HepG2 (cell line): Measurements from ENCODE around the gene CLDN9. TPM values are rescaled to one million over a fixed set of nuclear protein-coding genes. Genes with fewer than 3 reads are reported as not detected.

Experiments used
- ATAC-seq: fragments of 200-7000 bp; cut with Tn5 transposase; 3 replicates; pipeline ENCODE4 v1.9.1; 2020; ENCODE audit warnings: mild to moderate bottlenecking, moderate library complexity
- BruUV-seq: library from RNA; stranded (reverse); fragments of 400-500 nt; replicated peaks from 2 replicates; lab custom pipeline; 2021; lab: Mats Ljungman, UMichigan
- CTCF ChIA-PET: fragments of 300-600 bp; formaldehyde crosslinking; extraction: SDS; loops from one replicate; lab custom pipeline; 2021; ENCODE audit warnings: low total read pairs, inconsistent platforms, low intra/inter-chr PET ratio; lab: Yijun Ruan, JAX
- POLR2A ChIA-PET: fragments of 350-600 bp; sonication (Branson Sonifier 250); formaldehyde crosslinking; loops from one replicate; lab custom pipeline; 2020; ENCODE audit warnings: antibody characterized with exemption, inconsistent platforms; lab: Yijun Ruan, JAX
- DNase-seq: peaks from one replicate; pipeline ENCODE4 v3.0.0-alpha.2; 2015; ENCODE audit warnings: low spot score
- FAIRE-seq: peaks from 3 replicates; lab custom pipeline; 2011; peaks lifted over from hg19 to GRCh38; lab: Jason Lieb, UNC
- H2AFZ ChIP-seq: one replicate; pipeline ENCODE4 v1.6.1; 2011; ENCODE audit warnings: low read length, inconsistent platforms
- H3K27ac ChIP-seq: fragments of 300-600 bp; 3 replicates; pipeline ENCODE4 v1.8.0; 2011; ENCODE audit warnings: mixed run types, mild to moderate bottlenecking, mixed read lengths, low read length, inconsistent platforms; ENCODE audit not compliant: insufficient read depth; ENCODE audit errors: extremely low read length
- H3K27me3 ChIP-seq, 2 experiments: fragments of 200-600 bp in 1 of 2; 2 replicates in 1 of 2; 3 replicates in 1 of 2; pipeline versions ENCODE4 v1.6.0 to v1.8.0; 2011; ENCODE audit warnings: low read length in 2 of 2, mild to moderate bottlenecking in 2 of 2, moderate library complexity in 2 of 2, inconsistent platforms in 1 of 2; ENCODE audit not compliant: insufficient read depth in 2 of 2, control insufficient read depth in 1 of 2
- H3K36me3 ChIP-seq, 2 experiments: fragments of 200-600 bp in 1 of 2; replicated peaks in 1 of 2; 2 replicates in 1 of 2; 3 replicates in 1 of 2; pipeline versions ENCODE4 v1.5.1 to v1.8.0; 2011; ENCODE audit warnings: low read length in 2 of 2, inconsistent platforms in 1 of 2; ENCODE audit not compliant: insufficient read depth in 2 of 2, control insufficient read depth in 1 of 2
- H3K4me1 ChIP-seq: 2 replicates; pipeline ENCODE4 v1.5.1; 2012; ENCODE audit warnings: low read length, inconsistent platforms; ENCODE audit not compliant: insufficient read depth
- H3K4me2 ChIP-seq: 2 replicates; pipeline ENCODE4 v1.6.0; 2011; ENCODE audit warnings: low read depth, low read length, inconsistent platforms
- H3K4me3 ChIP-seq, 3 experiments: fragments of 200-600 bp in 1 of 3; sonication (generic), shearing (Covaris generic) in 1 of 3; replicated peaks in 1 of 3; 2 replicates each; pipeline ENCODE4 v1.5.1; 2011 to 2016; ENCODE audit warnings: low read length in 3 of 3, inconsistent platforms in 2 of 3, low read depth in 2 of 3, mild to moderate bottlenecking in 2 of 3, control low read depth in 1 of 3, mixed read lengths in 1 of 3; ENCODE audit not compliant: insufficient read depth in 1 of 3
- H3K79me2 ChIP-seq: one replicate; pipeline ENCODE4 v1.6.1; 2011; ENCODE audit warnings: low read length, inconsistent platforms; ENCODE audit not compliant: insufficient read depth
- H3K9ac ChIP-seq: 2 replicates; pipeline ENCODE4 v1.6.0; 2011; ENCODE audit warnings: mild to moderate bottlenecking, low read depth, low read length, inconsistent platforms; ENCODE audit not compliant: insufficient read depth
- H3K9me3 ChIP-seq: 2 replicates; pipeline ENCODE4 v1.5.1; 2012; ENCODE audit warnings: mild to moderate bottlenecking, low read length
- H4K20me1 ChIP-seq: 2 replicates; pipeline ENCODE4 v1.6.0; 2011; ENCODE audit warnings: inconsistent platforms, mild to moderate bottlenecking, low read length, moderate library complexity; ENCODE audit not compliant: insufficient read depth
- ERF ChIP-seq: IDR thresholded peaks from 2 replicates; pipeline ENCODE4 v1.6.1; 2018; ENCODE audit warnings: missing biosample characterization, missing genetic modification reagents
- FOXP4 ChIP-seq: sonication (generic); formaldehyde crosslinking; IDR thresholded peaks from 2 replicates; pipeline ENCODE4 v1.4.0; 2020; ENCODE audit warnings: missing genetic modification reagents
- HOXA3 ChIP-seq: sonication (generic); formaldehyde crosslinking; IDR thresholded peaks from 2 replicates; pipeline ENCODE4 v1.5.0; 2020; ENCODE audit warnings: missing genetic modification reagents
- KAT2B ChIP-seq: fragments of 150-350 bp; IDR thresholded peaks from 2 replicates; pipeline ENCODE4 v1.6.1; 2014; ENCODE audit warnings: low read depth, low read length, borderline replicate concordance
- MAFF ChIP-seq: IDR thresholded peaks from 2 replicates; pipeline ENCODE4 v1.6.1; 2011; ENCODE audit warnings: low read depth, low read length, improper control_type of control experiment
- MATR3 ChIP-seq: sonication (generic); formaldehyde crosslinking; IDR thresholded peaks from 2 replicates; pipeline ENCODE4 v1.4.0; 2020; ENCODE audit warnings: missing genetic modification reagents
- NFKB2 ChIP-seq: sonication (generic); formaldehyde crosslinking; IDR thresholded peaks from 2 replicates; pipeline ENCODE4 v1.4.0; 2020; ENCODE audit warnings: missing genetic modification reagents, borderline replicate concordance
- NRL ChIP-seq: sonication (generic); formaldehyde crosslinking; IDR thresholded peaks from 2 replicates; pipeline ENCODE4 v1.5.0; 2020; ENCODE audit warnings: missing genetic modification reagents, mild to moderate bottlenecking, moderate library complexity, borderline replicate concordance
- RFXAP ChIP-seq: sonication (generic); formaldehyde crosslinking; IDR thresholded peaks from 2 replicates; pipeline ENCODE4 v1.4.0; 2020; ENCODE audit warnings: missing genetic modification reagents, borderline replicate concordance
- SALL1 ChIP-seq: sonication (generic); formaldehyde crosslinking; IDR thresholded peaks from 2 replicates; pipeline ENCODE4 v1.8.0; 2022; ENCODE audit warnings: mild to moderate bottlenecking, missing genetic modification reagents
- TAF15 ChIP-seq: fragments of 200-400 bp; formaldehyde crosslinking; IDR thresholded peaks from one replicate; pipeline ENCODE4 v1.6.1; 2018; ENCODE audit warnings: mild to moderate bottlenecking, low read depth, low read length; ENCODE audit not compliant: poor library complexity, severe bottlenecking
- TMF1 ChIP-seq: sonication (generic); formaldehyde crosslinking; IDR thresholded peaks from 2 replicates; pipeline ENCODE4 v1.8.1; 2022; ENCODE audit warnings: low read depth, missing genetic modification reagents
- ZNF296 ChIP-seq: sonication (generic); formaldehyde crosslinking; conservative IDR thresholded peaks from 2 replicates; pipeline ENCODE4 v1.5.0; 2020; ENCODE audit warnings: mild to moderate bottlenecking, missing genetic modification reagents
- ZNF512B ChIP-seq: sonication (generic); formaldehyde crosslinking; IDR thresholded peaks from 2 replicates; pipeline ENCODE4 v1.5.1; 2020; ENCODE audit warnings: missing genetic modification reagents, mild to moderate bottlenecking, borderline replicate concordance
- ZNF563 ChIP-seq: sonication (generic); formaldehyde crosslinking; IDR thresholded peaks from 2 replicates; pipeline ENCODE4 v1.8.0; 2022; ENCODE audit warnings: mild to moderate bottlenecking, moderate library complexity, missing genetic modification reagents
- ZSCAN30 ChIP-seq: sonication (generic); formaldehyde crosslinking; IDR thresholded peaks from 2 replicates; pipeline ENCODE4 v1.5.0; 2020; ENCODE audit warnings: mild to moderate bottlenecking, missing genetic modification reagents
- ZSCAN31 ChIP-seq: sonication (generic); formaldehyde crosslinking; IDR thresholded peaks from 2 replicates; pipeline ENCODE4 v1.5.0; 2020; ENCODE audit warnings: low read depth, mild to moderate bottlenecking, missing genetic modification reagents
- WGBS: methylation state at CpG from one replicate; pipeline ENCODE4 v1.1.6; 2017; ENCODE audit warnings: low lambda C conversion rate; 5-methylcytosine and 5-hydroxymethylcytosine counted together
- in situ Hi-C: cut with HindIII; loops from 2 replicates; pipeline ENCODE4 v1.10.0; 2017; ENCODE audit warnings: low pct_unique_long_range_greater_than_20kb; ENCODE audit not compliant: extremely low pct_ligation_motif_present
- intact Hi-C: fragments of 100-400 bp; cut with micrococcal nuclease; formaldehyde crosslinking; loops from one replicate; pipeline ENCODE4 v1.10.0; 2022; ENCODE audit not compliant: unreplicated experiment
- polyA plus RNA-seq, 8 experiments: library from polyadenylated mRNA; depleted of rRNA in 3 of 8; stranded (reverse) in 7 of 8; unstranded in 1 of 8; fragments of >200 nt; fragmentation: Illumina TruSeq in 4 of 8; extraction: Trizol in 4 of 8; gene quantifications; 2 replicates each; pipeline versions ENCODE4 v1.2.1 to v1.2.3, GENCODE V29; 2011 to 2016; ENCODE audit warnings: low read depth in 4 of 8, missing spikeins in 1 of 8, mixed read lengths in 1 of 8; ENCODE audit not compliant: insufficient read depth in 1 of 8
- total RNA-seq, 5 experiments: library from RNA; depleted of rRNA; stranded (reverse); fragments of >200 nt; fragmentation: Illumina TruSeq; extraction: Trizol; gene quantifications; 2 replicates each; pipeline ENCODE4 v1.2.3, GENCODE V29; 2016; ENCODE audit warnings: low read depth in 1 of 5

CLDN9 gene
- total and polyA plus RNA-seq, 2 of the 13 experiments (the other 11 are each of a cell fraction or from before 2014, with no cell fraction given): 0.15 to 0.26 TPM

DNA sequence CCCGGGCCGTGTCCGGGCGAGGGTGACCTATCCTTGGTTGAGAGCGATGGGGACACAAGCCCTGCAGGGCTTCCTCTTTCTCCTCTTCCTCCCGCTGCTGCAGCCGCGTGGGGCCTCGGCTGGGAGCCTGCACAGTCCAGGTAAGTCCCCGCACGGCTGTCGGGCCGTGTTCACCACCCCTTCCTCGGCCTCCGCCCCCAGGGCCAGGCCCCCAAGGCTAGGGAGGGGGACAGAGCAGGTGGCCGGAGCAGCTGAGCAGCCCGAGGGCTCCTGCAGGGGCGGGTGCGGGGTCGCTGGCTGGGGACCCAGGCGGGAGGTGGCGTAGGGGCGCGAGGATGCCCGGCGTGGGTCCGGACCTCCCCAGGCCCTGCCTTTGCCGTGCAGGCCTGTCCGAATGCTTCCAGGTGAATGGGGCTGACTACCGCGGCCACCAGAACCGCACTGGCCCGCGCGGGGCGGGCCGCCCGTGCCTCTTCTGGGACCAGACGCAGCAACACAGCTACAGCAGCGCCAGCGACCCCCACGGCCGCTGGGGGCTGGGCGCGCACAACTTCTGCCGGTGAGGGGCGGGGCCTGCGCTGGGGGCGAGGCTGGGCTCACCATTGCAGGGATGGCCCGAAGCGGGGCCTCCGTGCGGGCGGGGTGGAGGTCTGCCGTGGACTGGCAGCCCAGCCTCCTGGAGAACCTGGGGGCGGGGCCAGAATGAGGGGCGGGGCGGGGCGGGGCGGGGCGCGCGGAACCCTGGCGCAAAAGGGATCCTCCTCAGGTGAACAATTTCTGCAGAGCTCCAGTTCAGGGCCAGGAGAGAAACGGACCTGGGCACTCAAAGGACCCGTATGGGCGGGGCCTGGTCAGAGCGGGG lies 48.0 kb upstream of the CLDN9 start (continued):
- TF ChIP-seq KAT2B (no peak), HOXA3 (CRISPR knock-in tag) (0 out of 2 replicates have a peak, but pooled peaks have one; percentile 12), NRL (0 out of 2 replicates have a peak, but pooled peaks have one; percentile 17), MAFF (no peak), ERF (CRISPR knock-in tag) (no peak), NFKB2 (CRISPR knock-in tag) (peak; percentile 32; the same call in 1 of the 2 replicates), ZNF563 (no peak), TMF1 (no peak)
- TF ChIP-seq, all 625 proteins: peak for 47

- DNase-seq (no peak), ATAC-seq (no peak), FAIRE-seq (no peak)
- H3K9me3 ChIP-seq: no peaks in the 10 kb centered on the region
- no peak overlapping the region for H3K27ac ChIP-seq
- H2AFZ ChIP-seq: no peak overlapping the region
- H3K4me2 ChIP-seq: no peak overlapping the region
- ChIA-PET CTCF (no interaction called here), POLR2A (interaction anchor here (0.7 kb wide), 1 partner anchor 266 kb away, joined by 3 read pairs; no protein-coding TSS in a partner anchor)
- H3K9ac ChIP-seq: no peak overlapping the region
- intact Hi-C loops: no loop called here
- H3K36me3 ChIP-seq: no peaks in the 10 kb centered on the region
- peaks cover 8% of the 10 kb centered on the region for H3K79me2 ChIP-seq
- H3K4me3 ChIP-seq: no peak overlapping the region
- in situ Hi-C loops: no loop called here
- no peaks in the 10 kb centered on the region for H4K20me1 ChIP-seq
- peaks cover 34% of the 10 kb centered on the region for H3K4me1 ChIP-seq
- WGBS: 91% methylated on average over 22 of the region's 39 CpGs
- peaks cover 0 to 5% of the 10 kb centered on the region in 2 experiments; a peak in 3 of 5 replicates for H3K27me3 ChIP-seq
- no TSS peak for BruUV-seq
- no peak for TF ChIP-seq ZNF296
- TF ChIP-seq TAF15: no peak
- TF ChIP-seq MATR3: no peak
- TF ChIP-seq ZSCAN30 (CRISPR knock-in tag): no peak
- TF ChIP-seq ZNF512B (CRISPR knock-in tag): no peak
- no peak for TF ChIP-seq ZSCAN31 (CRISPR knock-in tag)
- no peak for TF ChIP-seq SALL1 (CRISPR knock-in tag)
- no peak for TF ChIP-seq FOXP4
- TF ChIP-seq RFXAP (CRISPR knock-in tag): no peak
Observed at GRCh38 chr16:2966043-2966807, 46.5 kb upstream of the CLDN9 start.
